ENCODE results near the gene CAMTA2. TPM values are rescaled to one million over a fixed set of nuclear protein-coding genes. Genes with fewer than 3 reads are reported as not detected.

Gene CAMTA2
- total and polyA plus RNA-seq, 4 donors = 7.8 to 17.6 (median 12.0) TPM

DNA sequence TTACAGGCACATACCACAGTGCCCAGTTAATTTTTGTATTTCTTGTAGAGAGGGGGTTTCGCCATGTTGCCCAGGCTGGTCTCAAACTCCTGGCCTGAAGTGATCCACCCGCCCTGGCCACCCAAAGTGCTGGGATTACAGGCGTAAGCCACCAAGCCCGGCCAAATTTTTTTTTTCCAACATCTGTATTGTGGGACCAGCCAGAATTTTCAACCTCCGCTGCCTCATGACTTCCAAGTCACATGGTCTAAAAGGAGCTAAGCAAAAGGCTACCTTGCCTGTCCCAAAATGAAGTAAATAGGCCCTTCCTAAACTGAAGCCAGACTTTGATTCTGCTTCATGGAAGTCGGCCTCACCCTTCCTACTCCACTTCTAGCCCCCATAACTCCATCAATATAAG, 15.6 kb downstream of the CAMTA2 start:
- no peak overlapping the region for H3K27ac ChIP-seq (ENCODE audit: low read depth in 1 of 2, low read length in 2 of 2)

DNA sequence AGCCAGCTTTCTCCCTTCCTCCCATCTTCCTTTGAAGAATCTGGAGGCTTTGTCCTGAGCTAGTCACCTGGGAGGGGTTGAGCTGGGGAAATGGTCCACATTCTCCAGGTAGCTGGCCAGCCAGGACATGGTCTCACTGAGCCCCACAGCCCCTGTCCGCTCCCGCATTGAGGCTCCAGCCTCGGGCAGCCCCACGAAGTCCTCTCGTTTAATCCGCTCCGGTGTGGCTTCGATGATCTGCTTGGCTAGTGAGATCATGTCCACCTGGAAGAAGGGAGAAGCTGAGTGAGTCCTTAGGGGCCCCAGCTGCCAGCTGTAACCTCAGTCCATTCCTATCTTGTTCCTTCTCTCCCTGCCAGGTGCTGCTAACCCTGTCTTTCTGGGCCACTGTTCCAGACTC, 17.2 kb downstream of the CAMTA2 start:
- DNase-seq (ENCODE audit: low spot score) = no peak
- Histone ChIP-seq H3K4me3 (ENCODE audit: low read depth in 1 of 3, low read length in 3 of 3) (no peak overlapping the region), H3K9ac (ENCODE audit: low read depth in 1 of 2, low read length in 2 of 2) (no peak overlapping the region), H3K36me3 (ENCODE audit: control insufficient read depth in 4 of 4, insufficient read depth in 3 of 4, low read depth in 1 of 4, low read length in 3 of 4) (peaks cover 3 to 6% (median 6%) of the 10 kb centered on the region in 4 donors), H3K27ac (ENCODE audit: low read depth in 1 of 2, low read length in 2 of 2) (peak overlapping the region; percentile 97 to 99), H3K9me3 (ENCODE audit: control insufficient read depth in 4 of 4, low read length in 3 of 4) (no peaks in the 10 kb centered on the region), H3K4me1 (ENCODE audit: control insufficient read depth in 4 of 4, insufficient read depth in 4 of 4, low read length in 3 of 4) (peaks cover 7 to 52% (median 33%) of the 10 kb centered on the region in 4 donors), H3K27me3 (ENCODE audit: control insufficient read depth in 4 of 4, insufficient read depth in 4 of 4, low read length in 3 of 4) (no peaks in the 10 kb centered on the region)
- 98% methylated on average over 8 of the region's 8 CpGs for WGBS
- TF ChIP-seq FOXA2 (IDR thresholded peaks at IDR 0.05) = no peak
- no peak for TF ChIP-seq FOXA1 (IDR thresholded peaks at IDR 0.05)
- no peak for TF ChIP-seq EGR1 (IDR thresholded peaks at IDR 0.05; ENCODE audit: low read depth in 2 of 2)
- TF ChIP-seq HNF4A (conservative IDR thresholded peaks at IDR 0.05) = no peak
- no peak for TF ChIP-seq REST (IDR thresholded peaks at IDR 0.05)
- no peak for TF ChIP-seq ZBTB33 (IDR thresholded peaks at IDR 0.05)
- TF ChIP-seq MAX (IDR thresholded peaks at IDR 0.05) = no peak

More for the DNA sequence above, 15.6 kb downstream of the CAMTA2 start:
- TF ChIP-seq FOXA2 (IDR thresholded peaks at IDR 0.05) (no peak), HNF4A (conservative IDR thresholded peaks at IDR 0.05) (no peak), MAX (IDR thresholded peaks at IDR 0.05) (no peak), JUND (IDR thresholded peaks at IDR 0.05) (no peak), TAF1 (conservative IDR thresholded peaks at IDR 0.05) (no peak)
- TF ChIP-seq, protein P1, sequence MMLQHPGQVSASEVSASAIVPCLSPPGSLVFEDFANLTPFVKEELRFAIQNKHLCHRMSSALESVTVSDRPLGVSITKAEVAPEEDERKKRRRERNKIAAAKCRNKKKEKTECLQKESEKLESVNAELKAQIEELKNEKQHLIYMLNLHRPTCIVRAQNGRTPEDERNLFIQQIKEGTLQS (IDR thresholded peaks at IDR 0.05) = no peak
- no peaks in the 10 kb centered on the region for H3K9me3 ChIP-seq (ENCODE audit: control insufficient read depth in 4 of 4, low read length in 3 of 4)
- H3K4me1 ChIP-seq (ENCODE audit: control insufficient read depth in 4 of 4, insufficient read depth in 4 of 4, low read length in 3 of 4) = peaks cover 3 to 44% (median 29%) of the 10 kb centered on the region in 4 donors
- peaks cover 3 to 10% (median 7%) of the 10 kb centered on the region in 4 donors for H3K36me3 ChIP-seq (ENCODE audit: control insufficient read depth in 4 of 4, insufficient read depth in 3 of 4, low read depth in 1 of 4, low read length in 3 of 4)
- H3K4me3 ChIP-seq (ENCODE audit: low read depth in 1 of 3, low read length in 3 of 3) = no peak overlapping the region
- WGBS = 97% methylated on average over 6 of the region's 6 CpGs
- H3K27me3 ChIP-seq (ENCODE audit: control insufficient read depth in 4 of 4, insufficient read depth in 4 of 4, low read length in 3 of 4) = no peaks in the 10 kb centered on the region
- no peak overlapping the region for H3K9ac ChIP-seq (ENCODE audit: low read depth in 1 of 2, low read length in 2 of 2)
- DNase-seq (ENCODE audit: low spot score) = no peak

Measured in liver (tissue), 9 donors.